GM19351 (cell line): ENCODE measurements around the gene CEP120.
"Not testable (repeated sequence)": the region's sequence is repeated elsewhere in the genome, so short reads cannot be mapped to it uniquely, and the experiment has no call there.

ENCODE experiments used
- ATAC-seq: cut with Tn5 transposase; IDR thresholded peaks from one replicate; pipeline ENCODE4 v1.9.1; 2021; ENCODE audit warnings: mild to moderate bottlenecking, moderate library complexity; ENCODE audit not compliant: unreplicated experiment

Gene CEP120

GRCh38 chr5:123423278-123424149, at the start of gene CEP120:
Gene CEP120 (minus strand): TSS chr5:123423403. CDS start chr5:123422998, 405 bp downstream.
- ATAC-seq = peak; percentile 96

- ATAC-seq = no peak
These were observed 49.1 kb upstream of the CEP120 start for GRCh38 chr5:123472150-123472924.

- ATAC-seq = no peak
These were observed 48.2 kb upstream of the CEP120 start for GRCh38 chr5:123471385-123471784.

GRCh38 chr5:123466839-123467238, 43.6 kb upstream of the CEP120 start:
- not testable (repeated sequence) for ATAC-seq

GRCh38 chr5:123460296-123460729, 37.1 kb upstream of the CEP120 start:
- no peak for ATAC-seq

GRCh38 chr5:123458994-123459393, 35.8 kb upstream of the CEP120 start:
- not testable (repeated sequence) for ATAC-seq

GRCh38 chr5:123456242-123456641, 33.0 kb upstream of the CEP120 start:
- no peak for ATAC-seq

- ATAC-seq = peak; percentile 89
These were observed 32.4 kb upstream of the CEP120 start for GRCh38 chr5:123455640-123456039.

- peak; percentile 45 for ATAC-seq
These were observed 31.9 kb upstream of the CEP120 start for GRCh38 chr5:123455095-123455494.

- ATAC-seq = no peak
These were observed 31.2 kb upstream of the CEP120 start for GRCh38 chr5:123454259-123454911.

- no peak for ATAC-seq
These were observed 29.2 kb upstream of the CEP120 start for GRCh38 chr5:123452401-123452800.

GRCh38 chr5:123451047-123451446, 27.8 kb upstream of the CEP120 start:
- no peak for ATAC-seq

GRCh38 chr5:123450640-123451039, 27.4 kb upstream of the CEP120 start:
- no peak for ATAC-seq

- ATAC-seq = peak; percentile 31
These were observed 26.9 kb upstream of the CEP120 start for GRCh38 chr5:123450114-123450513.

GRCh38 chr5:123449424-123449974, 26.3 kb upstream of the CEP120 start:
- ATAC-seq = no peak

GRCh38 chr5:123448743-123449142, 25.5 kb upstream of the CEP120 start:
- no peak for ATAC-seq

- ATAC-seq = peak; percentile 81
These were observed 24.9 kb upstream of the CEP120 start for GRCh38 chr5:123448017-123448617.

- ATAC-seq = no peak
These were observed 20.8 kb upstream of the CEP120 start for GRCh38 chr5:123444016-123444415.

- ATAC-seq = peak; percentile 69
These were observed 18.2 kb upstream of the CEP120 start for GRCh38 chr5:123441408-123441807.

GRCh38 chr5:123440456-123441181, 17.4 kb upstream of the CEP120 start:
- no peak for ATAC-seq
